Endothelial cell of umbilical vein (primary cell): ENCODE results near the gene ALOX5. TPM values are rescaled to one million over a fixed set of nuclear protein-coding genes. Genes with fewer than 3 reads are reported as not detected.
A peak's percentile ranks its signal among the peaks of the same experiment; 100 is the strongest.

Source experiments
- BruUV-seq: library from RNA; stranded (reverse); fragments of 400-500 nt; replicated peaks from 2 replicates; lab custom pipeline; 2021; lab: Mats Ljungman, UMichigan
- CTCF ChIA-PET: fragments of 300-600, 350-600 bp; sonication (Branson Sonifier 250); formaldehyde crosslinking; loops from one replicate; lab custom pipeline; 2021; ENCODE audit warnings: antibody characterized with exemption, inconsistent platforms; lab: Charles Lee
- POLR2A ChIA-PET: fragments of 300-600, 350-600 bp; sonication (Branson Sonifier 250); formaldehyde crosslinking; loops from one replicate; lab custom pipeline; 2021; ENCODE audit warnings: antibody characterized with exemption, inconsistent platforms; lab: Charles Lee
- DNase-seq: peaks from one replicate; pipeline ENCODE4 v3.0.0-alpha.2; 2011; ENCODE audit warnings: low read depth, low spot score
- FAIRE-seq: peaks from 2 replicates; lab custom pipeline; 2011; peaks lifted over from hg19 to GRCh38; lab: Jason Lieb, UNC
- H2AFZ ChIP-seq: 2 replicates; pipeline ENCODE4 v1.6.0; 2012; ENCODE audit warnings: low read depth, low read length, control low read depth, inconsistent platforms
- H3K27ac ChIP-seq: 2 replicates; pipeline ENCODE4 v1.5.1; 2011; ENCODE audit warnings: low read depth, mild to moderate bottlenecking, control low read depth, low read length, moderate library complexity; ENCODE audit not compliant: insufficient read depth
- H3K27me3 ChIP-seq, 2 experiments: 2 replicates each; pipeline versions ENCODE4 v1.6.0 to v1.6.1; 2011; ENCODE audit warnings: low read length in 2 of 2, mixed read lengths in 1 of 2; ENCODE audit not compliant: control insufficient read depth in 2 of 2, insufficient read depth in 2 of 2
- H3K36me3 ChIP-seq, 2 experiments: 2 replicates in 1 of 2; 3 replicates in 1 of 2; pipeline ENCODE4 v1.5.1; 2011; ENCODE audit warnings: low read length in 2 of 2, mild to moderate bottlenecking in 1 of 2, moderate library complexity in 1 of 2; ENCODE audit not compliant: control insufficient read depth in 2 of 2, insufficient read depth in 2 of 2; ENCODE audit errors: extremely low read depth in 1 of 2
- H3K4me1 ChIP-seq: 3 replicates; pipeline ENCODE4 v1.5.1; 2011; ENCODE audit warnings: mild to moderate bottlenecking, low read length; ENCODE audit not compliant: control insufficient read depth, insufficient read depth; ENCODE audit errors: extremely low read depth
- H3K4me2 ChIP-seq: 2 replicates; pipeline ENCODE4 v1.6.1; 2011; ENCODE audit warnings: low read length, control low read depth, mixed read lengths; ENCODE audit not compliant: insufficient read depth
- H3K4me3 ChIP-seq, 3 experiments: fragments of 200-600 bp in 1 of 3; sonication (generic), shearing (Covaris generic) in 1 of 3; replicated peaks in 1 of 3; 2 replicates each; pipeline ENCODE4 v1.5.1; 2011 to 2016; ENCODE audit warnings: control low read depth in 3 of 3, low read length in 3 of 3, mild to moderate bottlenecking in 2 of 3, inconsistent platforms in 1 of 3, low read depth in 1 of 3, moderate library complexity in 1 of 3; ENCODE audit not compliant: insufficient read depth in 1 of 3
- H3K79me2 ChIP-seq: 2 replicates; pipeline ENCODE4 v1.6.0; 2012; ENCODE audit warnings: low read length, inconsistent platforms; ENCODE audit not compliant: control insufficient read depth, insufficient read depth
- H3K9ac ChIP-seq: replicated peaks from 2 replicates; pipeline ENCODE3; 2011; ENCODE audit warnings: low read length, control low read depth; ENCODE audit not compliant: insufficient read depth; ENCODE audit errors: extremely low read depth
- H3K9me1 ChIP-seq: replicated peaks from 3 replicates; pipeline ENCODE4 v1.6.0; 2011; ENCODE audit warnings: mild to moderate bottlenecking, low read length; ENCODE audit not compliant: control insufficient read depth, insufficient read depth; ENCODE audit errors: extremely low read depth
- H3K9me3 ChIP-seq: replicated peaks from 2 replicates; pipeline ENCODE4 v1.5.1; 2012; ENCODE audit warnings: low read length, inconsistent platforms; ENCODE audit not compliant: control insufficient read depth, insufficient read depth
- H4K20me1 ChIP-seq: replicated peaks from 2 replicates; pipeline ENCODE3; 2011; ENCODE audit warnings: mild to moderate bottlenecking, low read length; ENCODE audit not compliant: control insufficient read depth, insufficient read depth; ENCODE audit errors: extremely low read depth
- EZH2 ChIP-seq: IDR thresholded peaks from 2 replicates; pipeline ENCODE4 v1.6.1; 2012; ENCODE audit warnings: borderline replicate concordance, low read depth, mild to moderate bottlenecking, moderate library complexity, low read length, inconsistent platforms; ENCODE audit not compliant: severe bottlenecking
- FOS ChIP-seq: IDR thresholded peaks from 2 replicates; pipeline ENCODE4 v1.6.1; 2011; ENCODE audit warnings: mild to moderate bottlenecking, low read length, moderate library complexity, borderline replicate concordance; ENCODE audit not compliant: insufficient read depth
- GATA2 ChIP-seq: IDR thresholded peaks from 2 replicates; pipeline ENCODE4 v1.7.0; 2011; ENCODE audit warnings: low read depth, mild to moderate bottlenecking, moderate library complexity, mixed read lengths, low read length; ENCODE audit not compliant: insufficient read length, insufficient read depth
- JUN ChIP-seq: IDR thresholded peaks from 2 replicates; pipeline ENCODE4 v1.6.1; 2011; ENCODE audit warnings: borderline replicate concordance, low read depth; ENCODE audit not compliant: insufficient read length, insufficient read depth
- MYC ChIP-seq: IDR thresholded peaks from one replicate; pipeline ENCODE4 v1.6.1; 2011; ENCODE audit warnings: mild to moderate bottlenecking, low read depth, low read length
- POLR2A ChIP-seq: IDR thresholded peaks from 2 replicates; pipeline ENCODE4 v1.6.1; 2012; ENCODE audit warnings: low read depth, mild to moderate bottlenecking, control low read depth, low read length
- POLR2AphosphoS5 ChIP-seq: IDR thresholded peaks from 2 replicates; pipeline ENCODE4 v1.6.1; 2012; ENCODE audit warnings: low read depth, mild to moderate bottlenecking, control low read depth, low read length, moderate library complexity; ENCODE audit not compliant: insufficient read depth
- dilution Hi-C: fragments of 300-500 bp; cut with MboI; formaldehyde crosslinking; loops from one replicate; pipeline ENCODE4 v1.15.0; 2019; ENCODE audit warnings: low sequenced_read_pairs; ENCODE audit not compliant: extremely low pct_ligation_motif_present
- intact Hi-C: fragments of 100-400 bp; cut with micrococcal nuclease; formaldehyde crosslinking; loops from one replicate; pipeline ENCODE4 v1.10.0; 2022
- polyA plus RNA-seq, 4 experiments: library from polyadenylated mRNA; depleted of rRNA in 3 of 4; stranded (reverse) in 3 of 4; unstranded in 1 of 4; fragments of >200 nt; gene quantifications; 2 replicates each; pipeline versions ENCODE4 v1.2.1 to v1.2.3, GENCODE V29; 2011 to 2012; ENCODE audit warnings: missing spikeins in 1 of 4
- total RNA-seq: library from RNA; stranded (reverse); gene quantifications from 2 replicates; pipeline ENCODE4 v1.2.3, GENCODE V29; 2021
- TF ChIP-seq, protein P1 (sequence below): IDR thresholded peaks from 2 replicates; pipeline ENCODE4 v1.6.1; 2011; ENCODE audit not compliant: insufficient read depth, insufficient read length
- TF ChIP-seq, protein P2 (sequence below), 2 donors: IDR thresholded peaks; 1 replicate in 1 of 2; 2 replicates in 1 of 2; pipeline ENCODE4 v1.5.1; 2011; ENCODE audit warnings: low read length in 2 of 2, mild to moderate bottlenecking in 2 of 2, moderate library complexity in 2 of 2, control low read depth in 1 of 2, inconsistent platforms in 1 of 2, low read depth in 1 of 2; ENCODE audit not compliant: insufficient read depth in 1 of 2; ENCODE audit errors: extremely low read depth in 1 of 2

The ALOX5 gene
- total and polyA plus RNA-seq, 2 donors (not counting 3 experiments of a cell fraction or from before 2014, with no cell fraction given): 0.04 TPM; not detected in 1

GRCh38 chr10:45471531-45472310 lies 97.7 kb downstream of the ALOX5 start:
- no peak overlapping the region for H3K4me3 ChIP-seq
- H2AFZ ChIP-seq: peak overlapping the region; percentile 6
- ChIA-PET CTCF (interaction anchor here (1.2 to 1.4 kb wide), 2 partner anchors 200 to 237 kb away, joined by 3 read pairs; partner anchors contain the start of gene ZFAND4), POLR2A (interaction anchor here (0.7 kb wide), 1 partner anchor 134 kb away, joined by 3 read pairs; no protein-coding TSS in a partner anchor)
- DNase-seq (peak; percentile 60), FAIRE-seq (no peak)
- no peak overlapping the region for H3K27ac ChIP-seq
- TF ChIP-seq, protein P1, sequence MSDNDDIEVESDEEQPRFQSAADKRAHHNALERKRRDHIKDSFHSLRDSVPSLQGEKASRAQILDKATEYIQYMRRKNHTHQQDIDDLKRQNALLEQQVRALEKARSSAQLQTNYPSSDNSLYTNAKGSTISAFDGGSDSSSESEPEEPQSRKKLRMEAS: no peak
- TF ChIP-seq GATA2: no peak
- no TSS peak for BruUV-seq
- no peaks in the 10 kb centered on the region for H3K9me1 ChIP-seq
- H3K79me2 ChIP-seq: no peaks in the 10 kb centered on the region
- H3K9me3 ChIP-seq: no peaks in the 10 kb centered on the region
- dilution Hi-C loops (no loop called here), intact Hi-C loops (no loop called here)
- H3K27me3 ChIP-seq: no peaks in the 10 kb centered on the region
- peak overlapping the region; percentile 32 for H3K4me2 ChIP-seq
- H4K20me1 ChIP-seq: no peaks in the 10 kb centered on the region
- peaks cover 23% of the 10 kb centered on the region for H3K4me1 ChIP-seq
- H3K9ac ChIP-seq: no peak overlapping the region
- H3K36me3 ChIP-seq: no peaks in the 10 kb centered on the region

- H3K79me2 ChIP-seq: no peaks in the 10 kb centered on the region
- no TSS peak for BruUV-seq
- DNase-seq (no peak), FAIRE-seq (no peak)
- no peak overlapping the region for H3K27ac ChIP-seq
- no peaks in the 10 kb centered on the region for H3K36me3 ChIP-seq
- H3K4me3 ChIP-seq: no peak overlapping the region
- no peaks in the 10 kb centered on the region for H4K20me1 ChIP-seq
- H3K27me3 ChIP-seq: no peaks in the 10 kb centered on the region
- POLR2A ChIA-PET: no interaction called here
- TF ChIP-seq, protein P2, sequence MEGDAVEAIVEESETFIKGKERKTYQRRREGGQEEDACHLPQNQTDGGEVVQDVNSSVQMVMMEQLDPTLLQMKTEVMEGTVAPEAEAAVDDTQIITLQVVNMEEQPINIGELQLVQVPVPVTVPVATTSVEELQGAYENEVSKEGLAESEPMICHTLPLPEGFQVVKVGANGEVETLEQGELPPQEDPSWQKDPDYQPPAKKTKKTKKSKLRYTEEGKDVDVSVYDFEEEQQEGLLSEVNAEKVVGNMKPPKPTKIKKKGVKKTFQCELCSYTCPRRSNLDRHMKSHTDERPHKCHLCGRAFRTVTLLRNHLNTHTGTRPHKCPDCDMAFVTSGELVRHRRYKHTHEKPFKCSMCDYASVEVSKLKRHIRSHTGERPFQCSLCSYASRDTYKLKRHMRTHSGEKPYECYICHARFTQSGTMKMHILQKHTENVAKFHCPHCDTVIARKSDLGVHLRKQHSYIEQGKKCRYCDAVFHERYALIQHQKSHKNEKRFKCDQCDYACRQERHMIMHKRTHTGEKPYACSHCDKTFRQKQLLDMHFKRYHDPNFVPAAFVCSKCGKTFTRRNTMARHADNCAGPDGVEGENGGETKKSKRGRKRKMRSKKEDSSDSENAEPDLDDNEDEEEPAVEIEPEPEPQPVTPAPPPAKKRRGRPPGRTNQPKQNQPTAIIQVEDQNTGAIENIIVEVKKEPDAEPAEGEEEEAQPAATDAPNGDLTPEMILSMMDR (IDR thresholded peaks at IDR 0.05; ENCODE audit: extremely low read depth in 1 of 2, insufficient read depth in 1 of 2, low read depth in 1 of 2, low read length in 2 of 2): no peak
- TF ChIP-seq FOS (no peak), GATA2 (no peak), JUN (no peak), MYC (no peak), POLR2A (no peak), POLR2AphosphoS5 (no peak), EZH2 (no peak)
- TF ChIP-seq, protein P1: no peak
- CTCF ChIA-PET: interaction anchor here (1.4 kb wide), 1 partner anchor 238 kb away, joined by 3 read pairs; no protein-coding TSS in a partner anchor
- H2AFZ ChIP-seq: no peak overlapping the region
- H3K9me1 ChIP-seq: no peaks in the 10 kb centered on the region
- peaks cover 23% of the 10 kb centered on the region for H3K4me1 ChIP-seq
- no peak overlapping the region for H3K4me2 ChIP-seq
- intact Hi-C loops (no loop called here), dilution Hi-C loops (no loop called here)
- no peak overlapping the region for H3K9ac ChIP-seq
- no peaks in the 10 kb centered on the region for H3K9me3 ChIP-seq
These were observed 99.1 kb downstream of the ALOX5 start for GRCh38 chr10:45473126-45473525.
